Neutrophil (primary cell): ENCODE results near the gene CFAP20DC.

Source experiments
- H3K27ac ChIP-seq: fragments of 200-600 bp; sonication (generic); 2 replicates; pipeline ENCODE4 v1.5.1; 2016; ENCODE audit warnings: mild to moderate bottlenecking, moderate library complexity
- H3K27me3 ChIP-seq: fragments of 200-600 bp; sonication (generic); 2 replicates; pipeline ENCODE4 v1.6.0; 2016; ENCODE audit warnings: mild to moderate bottlenecking
- H3K36me3 ChIP-seq: fragments of 200-600 bp; sonication (generic); 2 replicates; pipeline ENCODE4 v1.5.1; 2017
- H3K4me1 ChIP-seq, 2 experiments: fragments of 200-600 bp in 1 of 2; sonication (generic) in 1 of 2; 1 replicate in 1 of 2; 2 replicates in 1 of 2; pipeline versions ENCODE4 v1.5.1 to v1.6.1; 2013 to 2016; ENCODE audit warnings: low read depth in 1 of 2, low read length in 1 of 2, mild to moderate bottlenecking in 1 of 2, moderate library complexity in 1 of 2; ENCODE audit not compliant: control insufficient read depth in 1 of 2, insufficient read depth in 1 of 2
- H3K4me3 ChIP-seq, 2 experiments: fragments of 200-600 bp in 1 of 2; sonication (generic) in 1 of 2; 1 replicate in 1 of 2; 2 replicates in 1 of 2; pipeline ENCODE4 v1.5.1; 2013 to 2016; ENCODE audit warnings: low read depth in 1 of 2, low read length in 1 of 2, mild to moderate bottlenecking in 1 of 2, moderate library complexity in 1 of 2
- H3K9me3 ChIP-seq: fragments of 200-600 bp; sonication (generic); 2 replicates; pipeline ENCODE4 v1.5.1; 2016
- CTCF ChIP-seq: fragments of 200-600 bp; sonication (generic); IDR thresholded peaks from 2 replicates; pipeline ENCODE4 v1.5.1; 2016; ENCODE audit warnings: antibody characterized with exemption

Gene CFAP20DC

GRCh38 chr3:58794750-58795149 is 255.1 kb downstream of the CFAP20DC start:
- Histone ChIP-seq H3K9me3 (no peaks in the 10 kb centered on the region), H3K4me3 (no peak overlapping the region), H3K27me3 (no peaks in the 10 kb centered on the region), H3K4me1 (peaks cover 18 to 26% of the 10 kb centered on the region in 2 experiments), H3K36me3 (no peaks in the 10 kb centered on the region), H3K27ac (no peak overlapping the region)
- TF ChIP-seq CTCF = no peak

- no peak overlapping the region for H3K4me3 ChIP-seq
- no peaks in the 10 kb centered on the region for H3K27me3 ChIP-seq
- no peaks in the 10 kb centered on the region for H3K36me3 ChIP-seq
- no peak overlapping the region for H3K27ac ChIP-seq
- no peaks in the 10 kb centered on the region for H3K9me3 ChIP-seq
- no peak for TF ChIP-seq CTCF
- H3K4me1 ChIP-seq = peaks cover 12 to 18% of the 10 kb centered on the region in 2 experiments
Observed at GRCh38 chr3:58793938-58794337, 255.9 kb downstream of the CFAP20DC start.

- Histone ChIP-seq H3K9me3 (no peaks in the 10 kb centered on the region), H3K4me3 (no peak overlapping the region), H3K27ac (no peak overlapping the region), H3K4me1 (peaks cover 2 to 9% of the 10 kb centered on the region in 2 experiments), H3K36me3 (no peaks in the 10 kb centered on the region), H3K27me3 (no peaks in the 10 kb centered on the region)
- no peak for TF ChIP-seq CTCF
Observed at GRCh38 chr3:58792921-58793451, 256.8 kb downstream of the CFAP20DC start.

- Histone ChIP-seq H3K4me1 (peaks cover 0 to 8% of the 10 kb centered on the region in 2 experiments), H3K27ac (no peak overlapping the region), H3K27me3 (no peaks in the 10 kb centered on the region), H3K9me3 (no peaks in the 10 kb centered on the region), H3K4me3 (no peak overlapping the region), H3K36me3 (no peaks in the 10 kb centered on the region)
- no peak for TF ChIP-seq CTCF
Observed at GRCh38 chr3:58789385-58789784, 260.4 kb downstream of the CFAP20DC start.

- no peak for TF ChIP-seq CTCF
- Histone ChIP-seq H3K27me3 (no peaks in the 10 kb centered on the region), H3K27ac (no peak overlapping the region), H3K4me1 (peaks cover 0 to 8% of the 10 kb centered on the region in 2 experiments), H3K4me3 (no peak overlapping the region), H3K36me3 (no peaks in the 10 kb centered on the region), H3K9me3 (peaks cover 6% of the 10 kb centered on the region)
Observed at GRCh38 chr3:58784888-58785287, 264.9 kb downstream of the CFAP20DC start.

- Histone ChIP-seq H3K36me3 (no peaks in the 10 kb centered on the region), H3K4me3 (no peak overlapping the region), H3K4me1 (peaks cover 0 to 8% of the 10 kb centered on the region in 2 experiments), H3K27ac (no peak overlapping the region), H3K27me3 (no peaks in the 10 kb centered on the region), H3K9me3 (peaks cover 11% of the 10 kb centered on the region)
- no peak for TF ChIP-seq CTCF
Observed at GRCh38 chr3:58784425-58784824, 265.4 kb downstream of the CFAP20DC start.
